ENCODE measurements around the gene ITGA11.

The ITGA11 gene

GRCh38 chr15:68277603-68278344 is 154.2 kb downstream of the ITGA11 start, which contains the start of gene FEM1B:
TSS of gene FEM1B (plus strand) at chr15:68277745. CDS start at chr15:68278418, 673 bp downstream.
- Mint-ChIP-seq H3K9me3 (no peaks in the 10 kb centered on the region), H3K4me3 (peak within 1 kb of the TSS; percentile 95), H3K27me3 (no peaks in the 10 kb centered on the region), H3K27ac (peak within 1 kb of the TSS; percentile 99), H3K4me1 (ENCODE audit: low read depth) (peaks cover 53% of the 10 kb centered on the region), H3K36me3 (ENCODE audit: low read depth) (peaks cover 43% of the 10 kb centered on the region)
- DNase-seq = peak; percentile 94

DNA sequence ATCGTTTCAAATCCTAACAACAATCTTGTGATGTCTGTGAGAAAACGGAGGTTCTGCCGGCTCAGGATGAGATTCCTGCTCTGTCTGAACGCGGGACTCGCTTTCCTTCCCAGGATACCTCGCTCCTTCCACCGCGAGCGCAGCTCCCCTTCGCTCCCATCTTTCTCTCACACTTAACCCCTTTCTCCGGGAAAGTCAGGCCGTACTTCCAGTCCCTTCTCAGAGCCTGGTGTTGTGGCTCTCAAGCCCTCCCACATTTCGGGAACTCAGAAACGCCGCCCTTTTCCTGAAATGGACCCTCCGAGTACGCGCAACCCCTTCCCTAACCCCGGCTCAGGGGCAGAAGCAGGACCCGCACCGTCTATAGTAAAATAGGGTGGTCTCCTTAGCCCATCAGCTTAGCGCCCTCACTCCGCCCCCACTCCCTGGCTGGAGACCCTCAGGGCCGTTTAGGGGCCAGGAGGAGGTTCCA is 154.8 kb downstream of the ITGA11 start:
- no peaks in the 10 kb centered on the region for H3K27me3 Mint-ChIP-seq
- peak overlapping the region; percentile 99 for H3K27ac Mint-ChIP-seq
- H3K36me3 Mint-ChIP-seq (ENCODE audit: low read depth) = peaks cover 42% of the 10 kb centered on the region
- no peak for DNase-seq
- peaks cover 48% of the 10 kb centered on the region for H3K4me1 Mint-ChIP-seq (ENCODE audit: low read depth)
- peak overlapping the region; percentile 95 for H3K4me3 Mint-ChIP-seq
- no peaks in the 10 kb centered on the region for H3K9me3 Mint-ChIP-seq

DNA sequence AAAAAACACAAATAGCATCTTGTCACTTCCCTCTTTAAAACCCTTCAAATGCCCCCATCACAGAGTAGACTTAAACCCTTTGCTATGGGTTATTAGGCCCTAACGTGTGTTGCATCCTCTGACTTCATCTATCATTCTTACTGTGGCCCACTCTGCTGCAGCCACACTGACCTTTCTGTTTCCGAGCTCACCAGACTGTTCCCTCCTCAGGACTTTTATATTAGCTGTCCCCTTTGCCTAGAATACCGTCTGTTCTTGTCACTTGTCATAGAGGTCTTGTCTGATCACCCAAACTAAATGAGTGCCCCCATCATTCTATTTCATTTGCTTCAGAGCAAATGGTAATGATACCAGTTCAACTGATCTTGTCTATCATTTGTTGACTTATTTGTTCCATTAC is 155.3 kb downstream of the ITGA11 start:
- no peaks in the 10 kb centered on the region for H3K27me3 Mint-ChIP-seq
- H3K36me3 Mint-ChIP-seq (ENCODE audit: low read depth) = peaks cover 37% of the 10 kb centered on the region
- DNase-seq = no peak
- no peaks in the 10 kb centered on the region for H3K9me3 Mint-ChIP-seq
- peak overlapping the region; percentile 99 for H3K27ac Mint-ChIP-seq
- H3K4me3 Mint-ChIP-seq = peak overlapping the region; percentile 95
- H3K4me1 Mint-ChIP-seq (ENCODE audit: low read depth) = peaks cover 43% of the 10 kb centered on the region

- H3K9me3 Mint-ChIP-seq = no peaks in the 10 kb centered on the region
- no peak overlapping the region for H3K4me3 Mint-ChIP-seq
- H3K27ac Mint-ChIP-seq = no peak overlapping the region
- peaks cover 29% of the 10 kb centered on the region for H3K4me1 Mint-ChIP-seq (ENCODE audit: low read depth)
- no peak for DNase-seq
- H3K36me3 Mint-ChIP-seq (ENCODE audit: low read depth) = peaks cover 27% of the 10 kb centered on the region
- H3K27me3 Mint-ChIP-seq = no peaks in the 10 kb centered on the region
These were observed 156.7 kb downstream of the ITGA11 start for GRCh38 chr15:68275165-68275746.

GRCh38 chr15:68274201-68274848 is 157.6 kb downstream of the ITGA11 start:
- DNase-seq = no peak
- Mint-ChIP-seq H3K27ac (no peak overlapping the region), H3K27me3 (no peaks in the 10 kb centered on the region), H3K9me3 (no peaks in the 10 kb centered on the region), H3K4me3 (no peak overlapping the region), H3K36me3 (ENCODE audit: low read depth) (peaks cover 17% of the 10 kb centered on the region), H3K4me1 (ENCODE audit: low read depth) (peaks cover 20% of the 10 kb centered on the region)

DNA sequence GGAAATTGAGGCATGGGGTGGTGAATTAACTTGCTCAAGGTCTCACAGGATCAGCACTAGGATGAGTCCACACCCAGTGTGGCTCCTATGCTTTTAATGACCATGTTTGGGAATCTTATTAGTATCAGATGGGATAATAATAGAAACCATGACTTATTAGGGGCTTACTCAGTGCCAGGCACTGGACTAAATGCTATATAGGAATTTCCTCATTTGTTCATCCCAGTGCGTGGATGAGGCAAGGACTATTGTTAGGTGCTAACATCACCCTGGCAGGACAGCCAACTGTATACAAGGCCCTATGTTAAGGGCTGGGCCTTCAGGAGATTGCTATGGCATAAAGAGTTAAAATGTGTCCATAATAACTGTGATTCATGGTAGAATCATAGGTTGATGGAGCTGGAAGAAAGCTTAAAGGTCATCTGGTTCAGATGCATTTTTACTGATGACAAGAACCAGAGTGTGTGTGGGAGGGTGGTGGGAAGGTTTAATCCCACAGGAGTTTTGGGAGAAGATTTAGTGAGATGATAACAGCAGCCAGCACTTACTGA is 159.2 kb downstream of the ITGA11 start:
- Mint-ChIP-seq H3K9me3 (no peaks in the 10 kb centered on the region), H3K4me1 (ENCODE audit: low read depth) (peaks cover 17% of the 10 kb centered on the region), H3K27ac (no peak overlapping the region), H3K36me3 (ENCODE audit: low read depth) (peaks cover 5% of the 10 kb centered on the region), H3K27me3 (no peaks in the 10 kb centered on the region), H3K4me3 (no peak overlapping the region)
- no peak for DNase-seq

GRCh38 chr15:68271854-68272471 is 160.0 kb downstream of the ITGA11 start:
- H3K9me3 Mint-ChIP-seq = no peaks in the 10 kb centered on the region
- H3K4me1 Mint-ChIP-seq (ENCODE audit: low read depth) = peaks cover 13% of the 10 kb centered on the region
- H3K4me3 Mint-ChIP-seq = no peak overlapping the region
- no peaks in the 10 kb centered on the region for H3K27me3 Mint-ChIP-seq
- H3K27ac Mint-ChIP-seq = no peak overlapping the region
- peaks cover under 1% of the 10 kb centered on the region for H3K36me3 Mint-ChIP-seq (ENCODE audit: low read depth)
- no peak for DNase-seq

DNA sequence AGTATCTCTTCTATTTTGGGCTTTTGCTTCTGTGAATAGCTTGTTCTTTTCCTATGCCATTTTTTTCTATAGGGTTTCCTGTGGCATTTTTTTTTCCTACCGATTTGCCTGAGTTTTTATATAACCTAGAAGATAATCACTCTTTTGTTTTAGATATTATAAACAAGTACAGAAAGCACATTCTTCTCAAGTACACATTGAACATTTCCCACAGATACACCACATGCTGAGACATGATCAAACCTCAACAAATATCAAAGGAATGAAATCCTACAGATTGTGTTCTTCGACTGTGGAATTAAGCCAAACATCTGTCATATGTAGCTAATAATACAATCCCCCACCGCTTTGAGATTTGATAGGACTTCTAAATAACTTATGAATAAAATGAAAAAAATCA is 163.6 kb downstream of the ITGA11 start:
- Mint-ChIP-seq H3K4me3 (no peak overlapping the region), H3K27me3 (peaks cover 12% of the 10 kb centered on the region), H3K27ac (no peak overlapping the region), H3K9me3 (no peaks in the 10 kb centered on the region), H3K36me3 (ENCODE audit: low read depth) (no peaks in the 10 kb centered on the region), H3K4me1 (ENCODE audit: low read depth) (peaks cover 3% of the 10 kb centered on the region)
- DNase-seq = no peak

GRCh38 chr15:68265674-68266073 is 166.3 kb downstream of the ITGA11 start:
- H3K36me3 Mint-ChIP-seq (ENCODE audit: low read depth) = no peaks in the 10 kb centered on the region
- H3K4me3 Mint-ChIP-seq = no peak overlapping the region
- H3K4me1 Mint-ChIP-seq (ENCODE audit: low read depth) = no peaks in the 10 kb centered on the region
- peaks cover 19% of the 10 kb centered on the region for H3K27me3 Mint-ChIP-seq
- no peak overlapping the region for H3K27ac Mint-ChIP-seq
- no peaks in the 10 kb centered on the region for H3K9me3 Mint-ChIP-seq
- no peak for DNase-seq

DNA sequence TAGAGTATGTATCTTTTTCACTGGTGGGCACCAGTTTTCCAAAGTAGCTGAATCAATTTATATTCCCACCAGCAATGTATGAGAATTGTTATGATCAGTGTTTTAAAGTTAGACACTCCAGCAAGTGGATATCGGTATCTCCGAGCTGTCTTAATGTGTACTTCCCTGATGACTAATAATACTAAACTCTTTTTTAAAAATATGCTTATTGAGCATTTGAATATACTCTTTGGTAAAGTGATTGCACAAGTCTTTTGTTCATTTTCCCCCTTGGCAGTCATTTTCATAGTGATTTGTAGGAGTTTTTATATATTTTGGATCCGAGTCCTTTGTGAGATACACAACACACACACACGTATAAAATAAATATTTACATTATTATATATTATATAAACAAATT is 166.9 kb downstream of the ITGA11 start:
- no peak overlapping the region for H3K27ac Mint-ChIP-seq
- H3K36me3 Mint-ChIP-seq (ENCODE audit: low read depth) = no peaks in the 10 kb centered on the region
- H3K27me3 Mint-ChIP-seq = peaks cover 19% of the 10 kb centered on the region
- H3K4me3 Mint-ChIP-seq = no peak overlapping the region
- H3K9me3 Mint-ChIP-seq = no peaks in the 10 kb centered on the region
- H3K4me1 Mint-ChIP-seq (ENCODE audit: low read depth) = no peaks in the 10 kb centered on the region
- DNase-seq = no peak

GRCh38 chr15:68264282-68264681 is 167.7 kb downstream of the ITGA11 start:
- H3K9me3 Mint-ChIP-seq = no peaks in the 10 kb centered on the region
- peaks cover 19% of the 10 kb centered on the region for H3K27me3 Mint-ChIP-seq
- H3K4me1 Mint-ChIP-seq (ENCODE audit: low read depth) = no peaks in the 10 kb centered on the region
- H3K27ac Mint-ChIP-seq = no peak overlapping the region
- H3K4me3 Mint-ChIP-seq = no peak overlapping the region
- DNase-seq = no peak
- H3K36me3 Mint-ChIP-seq (ENCODE audit: low read depth) = no peaks in the 10 kb centered on the region

DNA sequence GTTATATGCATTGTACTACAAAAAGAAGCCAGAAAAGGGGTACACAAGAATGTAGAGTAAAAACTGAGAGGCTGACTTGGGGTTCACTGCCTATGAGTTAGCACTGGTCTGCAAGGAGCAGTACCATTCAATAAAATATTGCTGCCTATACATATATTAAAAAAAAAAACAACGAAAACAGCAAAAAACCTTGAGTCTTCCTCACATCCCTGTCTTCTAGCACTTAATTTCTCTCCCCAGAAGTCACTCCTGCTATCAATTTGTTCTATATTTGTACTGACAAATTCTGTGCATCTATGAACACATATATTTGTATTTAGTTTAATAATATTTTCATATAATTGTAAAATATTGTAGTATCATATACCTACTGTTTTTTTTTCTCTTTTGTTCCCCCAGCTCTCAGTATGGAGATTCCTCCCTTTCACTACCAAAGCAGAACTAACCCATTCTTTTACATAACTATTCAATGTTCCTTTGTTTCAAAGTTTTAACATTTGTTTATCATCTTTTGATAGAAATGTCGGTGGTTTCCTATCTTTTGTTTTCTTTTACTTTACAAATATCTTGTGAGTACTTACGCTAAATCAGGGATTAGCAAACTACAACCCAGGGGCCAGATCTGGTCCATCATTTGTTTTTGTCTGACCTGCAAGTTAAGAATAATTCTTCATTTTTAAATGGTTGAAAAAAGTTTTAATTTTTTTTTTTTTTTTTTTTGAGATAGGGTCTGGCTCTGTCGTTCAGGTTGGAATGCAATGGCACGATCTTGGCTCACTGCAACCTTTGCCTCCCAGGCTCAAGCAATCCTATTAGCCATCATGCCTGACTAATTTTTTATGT is 169.2 kb downstream of the ITGA11 start:
- Mint-ChIP-seq H3K4me1 (ENCODE audit: low read depth) (peaks cover 4% of the 10 kb centered on the region), H3K27me3 (peaks cover 19% of the 10 kb centered on the region), H3K36me3 (ENCODE audit: low read depth) (no peaks in the 10 kb centered on the region), H3K27ac (no peak overlapping the region), H3K4me3 (no peak overlapping the region), H3K9me3 (no peaks in the 10 kb centered on the region)
- no peak for DNase-seq

GRCh38 chr15:68261980-68262379 is 170.0 kb downstream of the ITGA11 start:
- Mint-ChIP-seq H3K4me3 (no peak overlapping the region), H3K36me3 (ENCODE audit: low read depth) (no peaks in the 10 kb centered on the region), H3K27me3 (peaks cover 19% of the 10 kb centered on the region), H3K4me1 (ENCODE audit: low read depth) (peaks cover 4% of the 10 kb centered on the region), H3K9me3 (no peaks in the 10 kb centered on the region), H3K27ac (no peak overlapping the region)
- DNase-seq = no peak

DNA sequence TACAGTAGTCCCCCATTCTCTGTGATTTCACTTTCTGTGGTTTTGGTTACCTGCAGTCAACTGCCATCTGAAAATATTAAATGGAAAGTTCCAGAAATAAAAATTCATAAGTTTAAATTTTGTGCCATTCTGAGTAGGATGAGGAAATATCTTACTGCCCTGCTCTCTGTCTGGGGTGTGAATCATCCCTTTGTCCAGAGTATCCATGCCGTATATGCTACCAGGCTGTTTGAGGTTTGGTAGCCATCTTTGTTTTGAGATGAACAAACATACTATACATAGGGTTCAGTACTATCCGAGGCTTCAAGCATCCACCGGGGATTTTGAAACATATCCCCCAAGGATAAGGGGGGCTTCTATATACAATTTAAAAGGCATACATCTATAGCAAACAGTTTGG is 170.7 kb downstream of the ITGA11 start:
- Mint-ChIP-seq H3K36me3 (ENCODE audit: low read depth) (no peaks in the 10 kb centered on the region), H3K4me1 (ENCODE audit: low read depth) (peaks cover 8% of the 10 kb centered on the region)

More for the DNA sequence above, 170.7 kb downstream of the ITGA11 start:
- peaks cover 19% of the 10 kb centered on the region for H3K27me3 Mint-ChIP-seq
- no peak overlapping the region for H3K27ac Mint-ChIP-seq
- no peaks in the 10 kb centered on the region for H3K9me3 Mint-ChIP-seq
- no peak for DNase-seq
- H3K4me3 Mint-ChIP-seq = no peak overlapping the region
